ENCODE measurements around the gene RELN. TPM values are rescaled to one million over a fixed set of nuclear protein-coding genes. Genes with fewer than 3 reads are reported as not detected.

Gene RELN
- total RNA-seq, 4 donors from 2014 or later: 2.2 to 8.6 (median 3.5) TPM

GRCh38 chr7:103988468-103989199 lies 824 bp downstream of the RELN start:
- Histone ChIP-seq H3K27ac (peak overlapping the region in 2 of 4 donors; percentile 62 to 71), H3K27me3 (peaks cover 65% of the 10 kb centered on the region)
- WGBS, 2 donors (ENCODE audit: low coverage in 1 of 2): 3 to 6% methylated on average over 10 of the region's 37 CpGs

GRCh38 chr7:103987451-103987850 lies 2.0 kb downstream of the RELN start:
- no peak for ATAC-seq
- Histone ChIP-seq H3K27ac (no peak overlapping the region), H3K9me3 (no peaks in the 10 kb centered on the region)

More at GRCh38 chr7:103988468-103989199, 824 bp downstream of the RELN start:
- Histone ChIP-seq H3K4me3 (peak overlapping the region in 1 of 2 donors; percentile 53), H3K36me3 (no peaks in the 10 kb centered on the region), H3K4me1 (peaks cover 0 to 23% (median 3%) of the 10 kb centered on the region in 3 donors), H3K9me3 (no peaks in the 10 kb centered on the region)
- TF ChIP-seq POLR2A (IDR thresholded peaks at IDR 0.05) (no peak), EP300 (IDR thresholded peaks at IDR 0.05) (no peak), POLR2AphosphoS5 (IDR thresholded peaks at IDR 0.05) (no peak), CTCF (IDR thresholded peaks at IDR 0.05) (no peak)
- no peak for ATAC-seq

GRCh38 chr7:103985565-103986126 lies 3.8 kb downstream of the RELN start:
- Histone ChIP-seq H3K9me3 (no peaks in the 10 kb centered on the region), H3K27ac (no peak overlapping the region), H3K4me3 (no peak overlapping the region), H3K27me3 (peaks cover 47% of the 10 kb centered on the region), H3K4me1 (peaks cover 0 to 21% (median 3%) of the 10 kb centered on the region in 3 donors), H3K36me3 (no peaks in the 10 kb centered on the region)
- WGBS, 2 donors (ENCODE audit: low coverage in 1 of 2): 68 to 76% methylated on average over 5 to 6 of the region's 6 CpGs
- ATAC-seq: no peak
- TF ChIP-seq EP300 (IDR thresholded peaks at IDR 0.05) (no peak), POLR2A (IDR thresholded peaks at IDR 0.05) (no peak), CTCF (IDR thresholded peaks at IDR 0.05) (no peak), POLR2AphosphoS5 (IDR thresholded peaks at IDR 0.05) (no peak)

More at GRCh38 chr7:103987451-103987850, 2.0 kb downstream of the RELN start:
- H3K27me3 ChIP-seq: peaks cover 65% of the 10 kb centered on the region
- H3K36me3 ChIP-seq: no peaks in the 10 kb centered on the region
- no peak for TF ChIP-seq CTCF (IDR thresholded peaks at IDR 0.05)
- TF ChIP-seq EP300 (IDR thresholded peaks at IDR 0.05): no peak
- TF ChIP-seq POLR2A (IDR thresholded peaks at IDR 0.05): no peak
- 53% methylated on average over 7 of the region's 7 CpGs for WGBS, 2 donors (ENCODE audit: low coverage in 1 of 2)
- peaks cover 0 to 23% (median 3%) of the 10 kb centered on the region in 3 donors for H3K4me1 ChIP-seq
- H3K4me3 ChIP-seq: peak overlapping the region in 1 of 2 donors; percentile 7

- Histone ChIP-seq H3K9me3 (no peaks in the 10 kb centered on the region), H3K27me3 (peaks cover 31% of the 10 kb centered on the region), H3K27ac (no peak overlapping the region), H3K4me3 (no peak overlapping the region), H3K36me3 (no peaks in the 10 kb centered on the region), H3K4me1 (peaks cover 0 to 7% (median 1%) of the 10 kb centered on the region in 3 donors)
- WGBS, 2 donors (ENCODE audit: low coverage in 1 of 2): 76 to 78% methylated on average over 1 of the region's 1 CpG
- ATAC-seq: no peak
- TF ChIP-seq EP300 (IDR thresholded peaks at IDR 0.05) (no peak), CTCF (IDR thresholded peaks at IDR 0.05) (no peak), POLR2A (IDR thresholded peaks at IDR 0.05) (no peak), POLR2AphosphoS5 (IDR thresholded peaks at IDR 0.05) (no peak)
These were observed 5.4 kb downstream of the RELN start for GRCh38 chr7:103984050-103984449.

Measured in gastroesophageal sphincter (tissue), 4 donors.